22Rv1 (cell line): ENCODE data around the gene SULF2.

Experiments used
- CTCF ChIP-seq: fragments of 450-650 bp; IDR thresholded peaks from 2 replicates; pipeline ENCODE4 v1.5.1; 2017; ENCODE audit warnings: mild to moderate bottlenecking
- ZFX ChIP-seq: fragments of 450-650 bp; IDR thresholded peaks from 2 replicates; pipeline ENCODE4 v1.6.1; 2017; ENCODE audit warnings: antibody characterized with exemption, borderline replicate concordance

GRCh38 chr20:47668313-47669151 is 116.7 kb downstream of the SULF2 start:
- TF ChIP-seq CTCF (no peak), ZFX (no peak)
